GM12801 (cell line): ENCODE measurements around the gene ARMC5.

Experiments used
- CTCF ChIP-seq: IDR thresholded peaks from one replicate; pipeline ENCODE4 v1.5.1; 2011; ENCODE audit warnings: control low read depth; ENCODE audit not compliant: insufficient read length; ENCODE audit errors: extremely low read depth

Gene ARMC5

GRCh38 chr16:31488468-31489297 lies 29.4 kb downstream of the ARMC5 start:
- no peak for TF ChIP-seq CTCF

DNA sequence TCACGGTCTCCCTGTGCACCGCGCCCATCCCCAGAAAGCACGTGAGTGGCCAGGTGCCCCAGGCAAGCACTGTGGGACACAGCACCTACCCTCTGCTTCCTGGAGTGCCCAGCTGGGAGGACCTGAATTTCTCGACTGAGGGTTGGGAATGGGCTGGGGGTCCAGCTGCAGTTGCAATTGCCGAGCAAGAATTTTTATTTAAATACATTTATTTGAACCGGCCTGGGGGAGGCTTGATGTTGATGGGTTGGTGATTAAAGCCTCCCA lies 29.9 kb downstream of the ARMC5 start:
- TF ChIP-seq CTCF: no peak

- TF ChIP-seq CTCF: no peak
Observed at GRCh38 chr16:31489616-31490584, 30.6 kb downstream of the ARMC5 start.

DNA sequence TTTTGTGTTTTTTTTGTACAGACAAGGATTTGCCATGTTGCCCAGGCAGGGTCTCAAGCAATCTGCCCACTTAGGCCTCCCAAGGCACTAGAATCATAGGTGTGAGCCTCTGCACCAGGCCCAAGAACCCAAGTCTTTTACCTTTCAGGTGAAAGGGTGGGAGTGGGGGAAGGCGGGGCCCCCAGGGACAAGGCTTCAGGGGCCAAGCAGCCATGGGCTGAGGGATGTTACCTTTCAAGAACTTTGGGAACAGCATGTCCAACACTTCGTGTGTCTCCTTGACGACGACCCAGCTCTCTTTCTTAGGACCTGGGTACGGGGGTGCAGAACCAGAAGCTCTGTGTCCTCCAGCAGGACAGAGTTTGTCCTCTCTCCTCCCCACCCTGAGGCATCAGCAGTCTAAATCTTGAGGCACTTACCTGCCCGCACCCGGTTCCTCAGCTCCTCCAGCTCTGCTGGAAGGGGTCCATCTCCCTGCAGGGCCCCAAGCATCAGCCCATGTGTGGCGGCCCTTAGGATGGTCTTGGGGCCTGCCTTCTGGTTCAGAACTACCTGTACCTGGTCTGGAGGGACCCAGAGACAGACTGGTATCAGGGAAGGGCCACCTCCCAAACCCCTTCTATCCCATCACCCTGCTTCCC lies 32.6 kb downstream of the ARMC5 start:
- no peak for TF ChIP-seq CTCF

- no peak for TF ChIP-seq CTCF
Observed at GRCh38 chr16:31493506-31494125, 34.3 kb downstream of the ARMC5 start.

- TF ChIP-seq CTCF: no peak
Observed at GRCh38 chr16:31496670-31497069, 37.4 kb downstream of the ARMC5 start.

DNA sequence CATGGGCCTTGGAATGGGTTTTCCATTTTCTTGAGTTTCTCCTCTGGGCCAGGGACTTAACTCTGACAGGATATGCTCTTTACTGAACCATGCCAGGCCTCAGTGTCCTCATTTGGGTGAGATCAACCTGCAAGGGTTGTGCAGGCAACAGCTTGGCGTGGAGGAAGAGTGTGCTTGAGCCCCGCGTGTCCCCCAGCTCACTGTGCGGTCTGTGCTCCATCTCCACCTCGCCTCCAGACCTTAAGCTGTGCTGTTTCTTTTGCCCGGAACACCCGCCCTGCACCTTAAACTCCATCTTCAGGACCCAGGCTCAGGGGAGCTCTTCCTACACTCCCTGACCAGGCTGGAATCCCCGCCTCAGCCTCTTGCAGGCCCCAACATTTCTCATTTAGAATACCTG lies 39.2 kb downstream of the ARMC5 start:
- no peak for TF ChIP-seq CTCF
